ENCODE measurements around the gene ACCS. TPM values are rescaled to one million over a fixed set of nuclear protein-coding genes. Genes with fewer than 3 reads are reported as not detected.

Gene ACCS
- total and polyA plus RNA-seq, 9 of the 15 experiments (the other 6 are each of a cell fraction or from before 2014, with no cell fraction given) = 4.2 to 25.9 (median 16.3) TPM

DNA sequence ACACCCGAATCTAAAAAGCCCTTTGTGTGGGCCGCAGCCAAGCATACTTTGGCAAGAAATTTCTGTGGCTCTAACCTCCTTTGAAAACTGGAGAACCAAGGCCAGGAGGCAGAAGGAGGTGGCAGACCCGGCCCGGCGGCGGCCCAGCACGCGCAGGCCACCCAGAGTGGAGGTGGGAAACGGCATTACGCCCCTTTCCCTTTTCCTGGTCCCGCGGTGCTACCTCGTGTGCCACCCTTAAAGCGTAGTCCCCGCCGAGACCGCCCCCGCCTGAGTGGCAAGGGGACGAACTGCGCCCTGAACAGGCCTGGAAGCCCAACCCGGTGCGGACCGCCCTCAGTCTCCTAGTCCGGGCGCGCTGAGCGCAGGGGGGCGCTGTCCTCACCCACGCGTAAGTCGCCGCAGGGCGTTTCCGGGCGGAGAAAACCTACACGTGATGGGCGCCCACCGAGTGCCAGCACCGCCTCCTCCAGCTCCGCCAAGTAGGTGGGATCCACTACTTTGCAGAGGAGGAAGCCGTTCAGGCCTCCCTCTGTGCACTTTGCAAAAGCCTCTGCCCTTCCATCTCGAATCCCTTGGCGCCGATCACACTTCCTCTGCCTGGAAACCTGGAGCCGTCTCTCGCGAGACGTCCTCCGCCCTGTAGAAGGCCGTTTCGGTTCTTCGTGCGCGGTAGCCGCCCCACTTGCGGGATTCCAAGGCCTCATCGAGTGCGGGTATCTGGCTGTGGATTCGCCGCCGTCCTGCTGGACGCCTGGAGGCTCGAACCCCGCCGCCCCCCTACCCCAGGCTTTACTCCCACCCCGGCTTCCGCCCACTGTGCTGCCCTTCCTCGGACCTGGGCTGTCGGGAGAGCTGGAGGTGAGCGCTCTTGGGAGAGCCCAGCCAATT is at the start of gene ACCS (continued):
- TF ChIP-seq NEUROD1 (IDR thresholded peaks at IDR 0.05; ENCODE audit: borderline replicate concordance, low read depth, low read length, partially characterized antibody) (peak; percentile 76), MAZ (CRISPR knock-in tag; conservative IDR thresholded peaks at IDR 0.05 in 1 of 2, IDR thresholded peaks at IDR 0.05 in 1 of 2) (peak; percentile 80 to 89), TOE1 (IDR thresholded peaks at IDR 0.05; ENCODE audit: borderline replicate concordance) (peak; percentile 80; the same call in 1 of the 2 replicates), TOE1 (CRISPR knock-in tag; IDR thresholded peaks at IDR 0.05; ENCODE audit: borderline replicate concordance, low read depth) (0 out of 2 replicates have a peak, but pooled peaks have one; percentile 34), STAT5B (CRISPR knock-in tag; IDR thresholded peaks at IDR 0.05) (no peak), STAT5A (IDR thresholded peaks at IDR 0.05; ENCODE audit: borderline replicate concordance, low read length) (no peak), ZNF695 (CRISPR knock-in tag; IDR thresholded peaks at IDR 0.05) (no peak), ELF1 (tag; IDR thresholded peaks at IDR 0.05) (peak; percentile 70), ZNF75A (CRISPR knock-in tag; IDR thresholded peaks at IDR 0.05) (no peak), BCL6 (CRISPR knock-in tag; IDR thresholded peaks at IDR 0.05) (no peak), CBX2 (IDR thresholded peaks at IDR 0.05; ENCODE audit: insufficient read depth, low read length, poor library complexity, severe bottlenecking) (no peak), ZNF316 (IDR thresholded peaks at IDR 0.05) (no peak), XRCC5 (IDR thresholded peaks at IDR 0.05; ENCODE audit: low read depth, low read length) (peak; percentile 94; the same call in 1 of the 2 replicates), DNMT1 (IDR thresholded peaks at IDR 0.05) (no peak), YBX1 (IDR thresholded peaks at IDR 0.05) (no peak), L3MBTL2 (IDR thresholded peaks at IDR 0.05) (peak; percentile 92), HIVEP1 (CRISPR knock-in tag; IDR thresholded peaks at IDR 0.05) (no peak)
- TF ChIP-seq, protein P1, sequence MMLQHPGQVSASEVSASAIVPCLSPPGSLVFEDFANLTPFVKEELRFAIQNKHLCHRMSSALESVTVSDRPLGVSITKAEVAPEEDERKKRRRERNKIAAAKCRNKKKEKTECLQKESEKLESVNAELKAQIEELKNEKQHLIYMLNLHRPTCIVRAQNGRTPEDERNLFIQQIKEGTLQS (IDR thresholded peaks at IDR 0.05) = no peak
- TF ChIP-seq, protein P1 (CRISPR knock-in tag; conservative IDR thresholded peaks at IDR 0.05) = no peak
- TF ChIP-seq, protein P2, sequence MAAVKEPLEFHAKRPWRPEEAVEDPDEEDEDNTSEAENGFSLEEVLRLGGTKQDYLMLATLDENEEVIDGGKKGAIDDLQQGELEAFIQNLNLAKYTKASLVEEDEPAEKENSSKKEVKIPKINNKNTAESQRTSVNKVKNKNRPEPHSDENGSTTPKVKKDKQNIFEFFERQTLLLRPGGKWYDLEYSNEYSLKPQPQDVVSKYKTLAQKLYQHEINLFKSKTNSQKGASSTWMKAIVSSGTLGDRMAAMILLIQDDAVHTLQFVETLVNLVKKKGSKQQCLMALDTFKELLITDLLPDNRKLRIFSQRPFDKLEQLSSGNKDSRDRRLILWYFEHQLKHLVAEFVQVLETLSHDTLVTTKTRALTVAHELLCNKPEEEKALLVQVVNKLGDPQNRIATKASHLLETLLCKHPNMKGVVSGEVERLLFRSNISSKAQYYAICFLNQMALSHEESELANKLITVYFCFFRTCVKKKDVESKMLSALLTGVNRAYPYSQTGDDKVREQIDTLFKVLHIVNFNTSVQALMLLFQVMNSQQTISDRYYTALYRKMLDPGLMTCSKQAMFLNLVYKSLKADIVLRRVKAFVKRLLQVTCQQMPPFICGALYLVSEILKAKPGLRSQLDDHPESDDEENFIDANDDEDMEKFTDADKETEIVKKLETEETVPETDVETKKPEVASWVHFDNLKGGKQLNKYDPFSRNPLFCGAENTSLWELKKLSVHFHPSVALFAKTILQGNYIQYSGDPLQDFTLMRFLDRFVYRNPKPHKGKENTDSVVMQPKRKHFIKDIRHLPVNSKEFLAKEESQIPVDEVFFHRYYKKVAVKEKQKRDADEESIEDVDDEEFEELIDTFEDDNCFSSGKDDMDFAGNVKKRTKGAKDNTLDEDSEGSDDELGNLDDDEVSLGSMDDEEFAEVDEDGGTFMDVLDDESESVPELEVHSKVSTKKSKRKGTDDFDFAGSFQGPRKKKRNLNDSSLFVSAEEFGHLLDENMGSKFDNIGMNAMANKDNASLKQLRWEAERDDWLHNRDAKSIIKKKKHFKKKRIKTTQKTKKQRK (IDR thresholded peaks at IDR 0.05; ENCODE audit: borderline replicate concordance, low read depth, low read length) = no peak
- TF ChIP-seq, protein P3, sequence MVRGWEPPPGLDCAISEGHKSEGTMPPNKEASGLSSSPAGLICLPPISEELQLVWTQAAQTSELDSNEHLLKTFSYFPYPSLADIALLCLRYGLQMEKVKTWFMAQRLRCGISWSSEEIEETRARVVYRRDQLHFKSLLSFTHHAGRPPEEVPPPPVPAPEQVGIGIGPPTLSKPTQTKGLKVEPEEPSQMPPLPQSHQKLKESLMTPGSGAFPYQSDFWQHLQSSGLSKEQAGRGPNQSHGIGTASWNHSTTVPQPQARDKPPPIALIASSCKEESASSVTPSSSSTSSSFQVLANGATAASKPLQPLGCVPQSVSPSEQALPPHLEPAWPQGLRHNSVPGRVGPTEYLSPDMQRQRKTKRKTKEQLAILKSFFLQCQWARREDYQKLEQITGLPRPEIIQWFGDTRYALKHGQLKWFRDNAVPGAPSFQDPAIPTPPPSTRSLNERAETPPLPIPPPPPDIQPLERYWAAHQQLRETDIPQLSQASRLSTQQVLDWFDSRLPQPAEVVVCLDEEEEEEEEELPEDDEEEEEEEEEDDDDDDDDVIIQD (CRISPR knock-in tag; IDR thresholded peaks at IDR 0.05) = no peak
- TF ChIP-seq, protein P4, sequence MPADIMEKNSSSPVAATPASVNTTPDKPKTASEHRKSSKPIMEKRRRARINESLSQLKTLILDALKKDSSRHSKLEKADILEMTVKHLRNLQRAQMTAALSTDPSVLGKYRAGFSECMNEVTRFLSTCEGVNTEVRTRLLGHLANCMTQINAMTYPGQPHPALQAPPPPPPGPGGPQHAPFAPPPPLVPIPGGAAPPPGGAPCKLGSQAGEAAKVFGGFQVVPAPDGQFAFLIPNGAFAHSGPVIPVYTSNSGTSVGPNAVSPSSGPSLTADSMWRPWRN (IDR thresholded peaks at IDR 0.05; ENCODE audit: low read depth) = peak; percentile 19; the same call in 1 of the 2 replicates
